Karpas-422 (cell line): ENCODE measurements around the gene TRANK1. TPM values are rescaled to one million over a fixed set of nuclear protein-coding genes. Genes with fewer than 3 reads are reported as not detected.
"Not testable (repeated sequence)": the region's sequence is repeated elsewhere in the genome, so short reads cannot be mapped to it uniquely, and the experiment has no call there.

Experiments used
- DNase-seq: peaks from one replicate; pipeline ENCODE4 v3.0.0-alpha.2; 2015
- H2AFZ ChIP-seq: fragments of 200-600 bp; sonication (generic); 2 replicates; pipeline ENCODE4 v1.6.1; 2014; ENCODE audit warnings: antibody characterized with exemption, low read length, mixed read lengths
- H3K27ac ChIP-seq: fragments of 200-600 bp; sonication (generic); 2 replicates; pipeline ENCODE4 v1.5.1; 2014; ENCODE audit warnings: mild to moderate bottlenecking, low read length, moderate library complexity
- H3K27me3 ChIP-seq: fragments of 200-600 bp; sonication (generic); 2 replicates; pipeline ENCODE4 v1.6.1; 2014; ENCODE audit warnings: low read length, mixed read lengths
- H3K36me3 ChIP-seq: fragments of 200-600 bp; sonication (generic); 2 replicates; pipeline ENCODE4 v1.6.1; 2014; ENCODE audit warnings: low read length, mixed read lengths; ENCODE audit not compliant: insufficient read depth
- H3K4me1 ChIP-seq: fragments of 200-600 bp; sonication (generic); 2 replicates; pipeline ENCODE4 v1.6.1; 2014; ENCODE audit warnings: mild to moderate bottlenecking, low read length, mixed read lengths
- H3K4me2 ChIP-seq: fragments of 200-600 bp; sonication (generic); 2 replicates; pipeline ENCODE4 v1.6.1; 2014; ENCODE audit warnings: low read length, low read depth, mild to moderate bottlenecking; ENCODE audit not compliant: poor library complexity, severe bottlenecking
- H3K4me3 ChIP-seq: fragments of 200-600 bp; sonication (generic); 2 replicates; pipeline ENCODE4 v1.5.1; 2014; ENCODE audit warnings: mild to moderate bottlenecking, antibody characterized with exemption, low read length, mixed read lengths
- H3K79me2 ChIP-seq: fragments of 200-600 bp; sonication (generic); 2 replicates; pipeline ENCODE4 v1.6.1; 2014; ENCODE audit warnings: mild to moderate bottlenecking, low read length, mixed read lengths
- H3K9ac ChIP-seq: fragments of 200-600 bp; sonication (generic); 2 replicates; pipeline ENCODE4 v1.6.0; 2014; ENCODE audit warnings: low read length
- H3K9me2 ChIP-seq: fragments of 200-600 bp; sonication (generic), shearing (Covaris generic); replicated peaks from 2 replicates; pipeline ENCODE4 v1.6.0; 2014; ENCODE audit warnings: mild to moderate bottlenecking, low read length, moderate library complexity; ENCODE audit not compliant: insufficient read depth
- H3K9me3 ChIP-seq: fragments of 300-700, 200-600 bp; sonication (generic); 2 replicates; pipeline ENCODE4 v1.6.1; 2014; ENCODE audit warnings: low read length, mixed read lengths
- H4K20me1 ChIP-seq: fragments of 200-600 bp; sonication (generic); 2 replicates; pipeline ENCODE4 v1.6.1; 2014; ENCODE audit warnings: mild to moderate bottlenecking, antibody characterized with exemption, low read length, low read depth; ENCODE audit not compliant: insufficient read depth
- total RNA-seq: library from RNA; depleted of rRNA; stranded (reverse); fragments of >200 nt; shearing (Covaris generic); gene quantifications from 2 replicates; pipeline ENCODE4 v1.2.3, GENCODE V29; 2014; ENCODE audit warnings: low replicate concordance

The TRANK1 gene
- total RNA-seq, 1 experiment from 2014 or later, result 123 TPM

DNA sequence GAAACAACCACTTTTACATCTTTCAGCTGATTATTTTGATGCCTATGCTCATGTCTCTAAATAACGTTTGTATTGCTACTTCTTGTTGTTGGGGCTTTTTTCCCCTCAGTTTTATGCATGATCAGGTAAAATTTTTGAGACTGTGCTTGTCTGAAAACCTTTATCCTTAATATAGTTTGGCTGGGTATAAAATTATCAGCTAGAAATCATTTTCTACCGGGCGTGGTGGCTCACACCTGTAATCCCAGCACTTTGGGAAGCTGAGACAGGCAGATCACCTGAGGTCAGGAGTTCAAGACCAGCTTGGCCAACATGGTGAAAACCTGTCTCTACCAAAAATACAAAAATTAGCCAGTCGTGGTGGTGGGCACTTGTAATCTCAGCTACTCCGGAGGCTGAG lies 3.0 kb upstream of the TRANK1 start:
- DNase-seq, H3K4me3 ChIP-seq, H4K20me1 ChIP-seq, H3K4me2 ChIP-seq, H2AFZ ChIP-seq, H3K36me3 ChIP-seq, H3K9ac ChIP-seq, H3K4me1 ChIP-seq, H3K27me3 ChIP-seq, H3K27ac ChIP-seq, H3K9me2 ChIP-seq, H3K9me3 ChIP-seq: not testable (repeated sequence)
- H3K79me2 ChIP-seq, result peaks cover 17% of the 10 kb centered on the region

GRCh38 chr3:36945333-36945980 lies 603 bp upstream of the TRANK1 start:
- Histone ChIP-seq H3K4me2 (peak overlapping the region; percentile 87), H3K27me3 (no peaks in the 10 kb centered on the region), H3K79me2 (peaks cover 40% of the 10 kb centered on the region), H4K20me1 (no peaks in the 10 kb centered on the region), H3K4me1 (peaks cover 14% of the 10 kb centered on the region), H3K9me3 (no peaks in the 10 kb centered on the region), H3K27ac (peak overlapping the region; percentile 75; the same call in 1 of the 2 replicates), H3K36me3 (no peaks in the 10 kb centered on the region), H3K9ac (peak overlapping the region; percentile 98), H2AFZ (peak overlapping the region; percentile 47), H3K9me2 (no peaks in the 10 kb centered on the region), H3K4me3 (peak overlapping the region; percentile 88)
- no peak for DNase-seq

GRCh38 chr3:36944012-36944640 lies 728 bp downstream of the TRANK1 start:
- H3K9me2 ChIP-seq, result no peaks in the 10 kb centered on the region
- no peaks in the 10 kb centered on the region for H3K27me3 ChIP-seq
- H3K4me3 ChIP-seq, result peak overlapping the region; percentile 88
- H3K9me3 ChIP-seq, result no peaks in the 10 kb centered on the region
- peak; percentile 85 for DNase-seq
- peak overlapping the region; percentile 87 for H3K4me2 ChIP-seq
- peak overlapping the region; percentile 98 for H3K9ac ChIP-seq
- no peaks in the 10 kb centered on the region for H4K20me1 ChIP-seq
- peak overlapping the region; percentile 75 for H3K27ac ChIP-seq
- peaks cover 14% of the 10 kb centered on the region for H3K4me1 ChIP-seq
- H3K36me3 ChIP-seq, result no peaks in the 10 kb centered on the region
- H2AFZ ChIP-seq, result peak overlapping the region; percentile 47
- H3K79me2 ChIP-seq, result peaks cover 46% of the 10 kb centered on the region

GRCh38 chr3:36943601-36944000 lies 1.3 kb downstream of the TRANK1 start:
- peak overlapping the region; percentile 98 for H3K9ac ChIP-seq
- no peaks in the 10 kb centered on the region for H3K9me2 ChIP-seq
- H3K79me2 ChIP-seq, result peaks cover 50% of the 10 kb centered on the region
- H3K4me3 ChIP-seq, result peak overlapping the region; percentile 88
- no peak overlapping the region for H2AFZ ChIP-seq
- peaks cover 14% of the 10 kb centered on the region for H3K4me1 ChIP-seq
- no peaks in the 10 kb centered on the region for H4K20me1 ChIP-seq
- peak overlapping the region; percentile 87 for H3K4me2 ChIP-seq
- H3K36me3 ChIP-seq, result no peaks in the 10 kb centered on the region
- H3K27me3 ChIP-seq, result no peaks in the 10 kb centered on the region
- peak overlapping the region; percentile 75 for H3K27ac ChIP-seq
- H3K9me3 ChIP-seq, result no peaks in the 10 kb centered on the region
- DNase-seq, result peak; percentile 52

DNA sequence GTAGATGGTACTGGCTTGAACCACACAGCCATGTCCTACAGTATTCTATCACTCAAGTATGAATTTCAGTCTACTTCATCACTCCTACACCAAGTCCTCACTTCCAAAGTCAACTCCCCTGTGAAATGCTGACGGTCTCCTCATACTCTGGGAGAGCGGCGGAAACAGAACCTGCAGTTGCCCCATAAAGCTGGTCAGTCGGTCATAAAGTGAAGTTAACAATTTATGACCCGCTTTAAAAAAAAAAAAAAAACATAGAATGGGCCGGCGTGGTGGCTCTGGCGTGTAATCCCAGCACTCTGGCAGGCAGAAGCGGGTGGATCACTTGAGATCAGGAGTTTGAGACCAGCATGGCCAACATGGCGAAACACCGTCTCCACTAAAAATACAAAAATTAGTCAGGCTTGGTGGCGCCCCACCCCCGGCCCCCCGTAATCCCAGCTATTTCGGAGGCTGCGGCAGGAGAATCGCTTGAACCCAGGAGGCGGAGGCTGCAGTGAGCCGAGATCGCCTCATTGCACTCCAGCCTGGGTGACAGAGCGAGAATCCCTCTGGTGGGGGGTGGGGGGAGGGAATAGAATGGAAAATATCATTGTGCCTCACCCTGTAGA lies 2.1 kb downstream of the TRANK1 start:
- no peaks in the 10 kb centered on the region for H4K20me1 ChIP-seq
- H3K4me1 ChIP-seq, result peaks cover 14% of the 10 kb centered on the region
- H3K27ac ChIP-seq, result no peak overlapping the region
- no peak overlapping the region for H3K4me3 ChIP-seq
- H3K4me2 ChIP-seq, result peak overlapping the region; percentile 87
- H3K27me3 ChIP-seq, result no peaks in the 10 kb centered on the region
- no peaks in the 10 kb centered on the region for H3K36me3 ChIP-seq
- no peak overlapping the region for H3K9ac ChIP-seq
- no peak for DNase-seq
- no peak overlapping the region for H2AFZ ChIP-seq
- no peaks in the 10 kb centered on the region for H3K9me3 ChIP-seq
- peaks cover 55% of the 10 kb centered on the region for H3K79me2 ChIP-seq
- H3K9me2 ChIP-seq, result no peaks in the 10 kb centered on the region

DNA sequence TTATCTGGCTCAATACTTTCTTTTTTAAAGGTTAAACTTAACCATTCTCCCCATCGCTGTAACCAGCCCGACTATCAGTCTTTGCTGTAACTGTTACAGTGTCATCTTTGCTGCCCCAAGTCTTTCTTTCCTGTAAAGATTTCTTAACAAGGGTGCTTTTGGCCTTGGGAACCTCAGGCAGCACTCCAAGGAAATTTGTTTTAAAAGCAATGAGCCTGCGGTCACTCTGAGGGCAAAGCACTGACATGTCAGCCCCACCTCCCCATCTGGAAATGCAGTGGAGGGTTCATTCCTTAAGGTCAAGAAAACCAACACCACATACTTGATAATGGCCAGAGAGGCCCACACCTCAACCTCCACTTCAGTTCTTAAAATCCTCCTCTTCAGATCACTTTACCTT lies 3.2 kb downstream of the TRANK1 start:
- H3K4me2 ChIP-seq, result no peak overlapping the region
- DNase-seq, result no peak
- no peaks in the 10 kb centered on the region for H4K20me1 ChIP-seq
- no peaks in the 10 kb centered on the region for H3K9me2 ChIP-seq
- H3K27me3 ChIP-seq, result no peaks in the 10 kb centered on the region
- H2AFZ ChIP-seq, result no peak overlapping the region
- no peaks in the 10 kb centered on the region for H3K36me3 ChIP-seq
- H3K4me1 ChIP-seq, result peaks cover 14% of the 10 kb centered on the region
- peaks cover 63% of the 10 kb centered on the region for H3K79me2 ChIP-seq
- no peak overlapping the region for H3K9ac ChIP-seq
- no peak overlapping the region for H3K27ac ChIP-seq
- H3K9me3 ChIP-seq, result no peaks in the 10 kb centered on the region
- no peak overlapping the region for H3K4me3 ChIP-seq

GRCh38 chr3:36941162-36941561 lies 3.7 kb downstream of the TRANK1 start:
- Histone ChIP-seq H3K9me3 (no peaks in the 10 kb centered on the region), H3K79me2 (peaks cover 63% of the 10 kb centered on the region), H2AFZ (no peak overlapping the region), H3K4me1 (peaks cover 14% of the 10 kb centered on the region), H4K20me1 (no peaks in the 10 kb centered on the region), H3K36me3 (no peaks in the 10 kb centered on the region), H3K4me3 (no peak overlapping the region), H3K4me2 (no peak overlapping the region), H3K27me3 (no peaks in the 10 kb centered on the region), H3K27ac (no peak overlapping the region), H3K9ac (no peak overlapping the region), H3K9me2 (no peaks in the 10 kb centered on the region)
- DNase-seq, result no peak

DNA sequence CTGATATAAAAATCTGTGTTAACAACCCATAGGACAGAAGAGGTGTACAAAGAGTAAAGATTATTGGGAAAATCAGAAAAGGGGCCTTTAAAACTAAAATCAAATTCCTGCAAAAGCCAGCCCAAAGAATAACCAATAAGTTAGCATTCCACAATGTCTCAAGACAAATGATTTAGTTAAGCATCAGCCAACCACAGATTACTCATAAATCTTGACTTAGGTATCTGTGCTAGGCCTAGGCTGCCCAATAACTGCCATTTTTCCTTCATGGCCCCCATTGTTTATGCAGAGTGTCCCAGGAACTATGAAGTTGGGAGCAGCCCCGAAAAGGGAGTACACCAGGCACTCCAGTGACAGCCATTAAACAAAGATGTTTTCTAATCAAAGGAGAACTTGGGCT lies 7.4 kb downstream of the TRANK1 start:
- Histone ChIP-seq H3K27me3 (no peaks in the 10 kb centered on the region), H3K27ac (no peak overlapping the region), H3K36me3 (no peaks in the 10 kb centered on the region), H3K4me1 (peaks cover 2% of the 10 kb centered on the region), H4K20me1 (no peaks in the 10 kb centered on the region), H3K4me3 (no peak overlapping the region), H3K4me2 (no peak overlapping the region), H3K9me3 (no peaks in the 10 kb centered on the region), H3K9me2 (no peaks in the 10 kb centered on the region), H3K79me2 (peaks cover 62% of the 10 kb centered on the region), H2AFZ (no peak overlapping the region), H3K9ac (no peak overlapping the region)
- DNase-seq, result no peak
